Measurements from ENCODE around the gene CCDC142.

The CCDC142 gene

DNA sequence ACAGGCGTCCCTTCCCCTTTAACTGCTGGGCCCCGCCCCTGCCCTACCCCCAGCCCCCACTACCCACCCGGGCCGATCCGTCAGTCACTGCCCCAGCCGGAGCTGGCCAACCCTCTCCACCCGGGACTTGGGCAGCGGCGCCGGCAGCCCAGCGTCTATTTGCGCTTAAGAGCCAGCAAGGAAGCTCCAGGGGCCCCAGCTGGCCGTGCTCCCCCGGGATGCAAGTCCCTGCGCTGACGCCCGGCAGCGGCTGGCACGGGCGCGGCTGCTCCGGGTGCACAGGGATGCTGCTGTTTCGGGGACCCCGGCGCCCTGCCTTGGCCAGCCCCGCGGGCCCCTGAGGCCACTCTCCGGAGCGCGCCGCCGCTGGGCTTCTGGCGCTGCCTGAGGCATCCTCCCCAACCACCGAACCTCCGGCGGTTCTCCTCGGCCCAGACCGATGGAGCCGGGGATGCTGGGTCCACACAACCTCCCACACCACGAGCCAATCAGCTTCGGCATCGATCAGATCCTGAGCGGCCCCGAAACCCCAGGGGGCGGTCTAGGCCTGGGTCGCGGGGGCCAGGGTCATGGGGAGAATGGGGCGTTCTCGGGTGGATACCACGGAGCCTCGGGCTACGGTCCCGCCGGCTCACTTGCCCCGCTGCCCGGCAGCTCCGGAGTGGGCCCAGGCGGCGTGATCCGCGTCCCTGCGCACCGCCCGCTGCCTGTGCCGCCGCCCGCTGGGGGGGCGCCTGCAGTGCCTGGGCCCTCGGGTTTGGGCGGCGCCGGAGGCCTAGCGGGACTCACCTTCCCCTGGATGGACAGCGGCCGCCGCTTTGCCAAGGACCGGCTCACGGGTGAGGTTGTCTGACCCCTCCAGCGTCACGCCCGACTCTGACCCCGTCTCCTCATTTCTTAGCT lies 31.8 kb upstream of the CCDC142 start, which contains the start of gene TLX2:
Gene TLX2, plus strand, starts transcription at position 83 of the 903 bp plus-strand sequence. Its CDS starts 357 bp downstream, at position 440.
- no peak for DNase-seq (ENCODE audit: low spot score)

DNA sequence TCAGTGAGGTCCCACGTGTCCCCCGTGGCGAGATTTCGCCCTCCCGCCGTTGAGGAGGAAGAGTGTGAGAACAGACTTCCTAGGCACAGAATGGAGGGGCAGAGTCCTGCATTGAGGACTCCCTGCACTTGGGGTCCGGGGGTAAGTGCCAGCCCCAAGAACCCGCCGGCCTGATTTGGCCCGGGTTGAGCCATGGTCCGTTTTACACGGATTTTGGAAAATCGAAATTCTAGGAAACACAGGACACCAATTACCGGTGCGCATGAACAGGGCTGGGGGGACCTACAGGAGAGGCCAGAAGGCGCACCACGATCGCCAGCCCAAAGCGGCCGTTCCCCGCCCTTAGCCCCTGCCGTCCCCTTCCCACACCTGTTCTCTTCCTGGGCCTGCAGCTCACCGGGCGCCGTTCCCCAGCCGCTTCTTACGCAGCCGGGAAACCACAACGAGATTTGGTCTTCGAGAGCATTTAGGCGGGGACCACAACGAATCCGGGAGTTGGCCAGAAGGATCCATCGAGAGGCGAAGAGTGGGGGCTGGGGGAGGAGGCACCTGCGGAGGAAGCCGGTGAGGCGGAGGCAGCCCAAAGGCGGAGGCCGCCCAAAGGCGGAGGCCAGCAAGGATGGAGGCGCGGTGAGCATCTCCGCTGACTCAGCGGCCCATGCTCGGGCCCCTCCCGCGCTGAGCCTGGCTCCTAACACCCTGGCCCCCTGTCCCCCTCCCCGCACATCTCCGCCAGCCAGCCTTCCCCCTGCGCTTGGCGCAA lies 31.0 kb upstream of the CCDC142 start:
- DNase-seq (ENCODE audit: low spot score) = no peak

DNA sequence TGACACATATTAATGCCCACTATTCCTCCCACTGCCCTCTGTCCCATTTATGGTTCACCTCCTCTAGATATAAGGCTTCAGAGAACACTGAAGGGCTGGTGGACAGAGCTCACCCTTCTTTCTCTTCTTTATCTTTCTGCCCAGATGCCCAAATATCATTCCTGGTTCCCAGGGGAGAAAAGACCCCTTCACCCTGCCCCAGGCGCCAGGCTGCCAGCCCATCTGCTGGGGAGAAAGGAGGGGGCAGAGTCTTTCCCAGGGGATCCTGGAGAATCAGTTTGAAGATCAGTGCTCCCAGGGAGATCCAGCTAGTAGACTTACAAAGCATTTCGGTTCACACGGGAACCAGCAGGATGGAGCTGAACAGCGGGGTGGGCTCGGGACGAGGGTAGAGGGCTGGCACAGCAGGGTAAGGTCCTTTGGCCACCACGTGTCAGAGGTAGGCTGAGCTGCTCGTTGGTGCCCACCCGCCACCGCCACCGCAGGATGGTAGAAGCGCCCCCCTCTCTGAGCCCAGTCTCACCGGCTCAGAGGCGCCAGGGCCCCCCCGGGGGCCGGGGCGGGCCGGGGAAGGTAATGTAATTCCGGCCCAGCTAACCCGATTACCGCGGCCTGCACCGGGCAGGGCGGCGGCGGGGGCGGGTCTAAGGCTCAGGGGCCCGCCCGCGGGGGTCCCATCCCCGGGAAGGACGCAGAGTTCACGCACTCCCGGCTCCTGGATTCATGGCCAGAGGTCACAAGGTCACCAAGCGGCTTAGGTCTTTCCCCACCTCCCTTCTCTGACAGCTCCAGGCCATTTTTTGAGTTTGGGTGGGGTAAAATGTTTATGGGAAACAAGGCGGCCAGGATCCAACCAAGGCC lies 30.2 kb upstream of the CCDC142 start:
- DNase-seq (ENCODE audit: low spot score) = no peak

DNA sequence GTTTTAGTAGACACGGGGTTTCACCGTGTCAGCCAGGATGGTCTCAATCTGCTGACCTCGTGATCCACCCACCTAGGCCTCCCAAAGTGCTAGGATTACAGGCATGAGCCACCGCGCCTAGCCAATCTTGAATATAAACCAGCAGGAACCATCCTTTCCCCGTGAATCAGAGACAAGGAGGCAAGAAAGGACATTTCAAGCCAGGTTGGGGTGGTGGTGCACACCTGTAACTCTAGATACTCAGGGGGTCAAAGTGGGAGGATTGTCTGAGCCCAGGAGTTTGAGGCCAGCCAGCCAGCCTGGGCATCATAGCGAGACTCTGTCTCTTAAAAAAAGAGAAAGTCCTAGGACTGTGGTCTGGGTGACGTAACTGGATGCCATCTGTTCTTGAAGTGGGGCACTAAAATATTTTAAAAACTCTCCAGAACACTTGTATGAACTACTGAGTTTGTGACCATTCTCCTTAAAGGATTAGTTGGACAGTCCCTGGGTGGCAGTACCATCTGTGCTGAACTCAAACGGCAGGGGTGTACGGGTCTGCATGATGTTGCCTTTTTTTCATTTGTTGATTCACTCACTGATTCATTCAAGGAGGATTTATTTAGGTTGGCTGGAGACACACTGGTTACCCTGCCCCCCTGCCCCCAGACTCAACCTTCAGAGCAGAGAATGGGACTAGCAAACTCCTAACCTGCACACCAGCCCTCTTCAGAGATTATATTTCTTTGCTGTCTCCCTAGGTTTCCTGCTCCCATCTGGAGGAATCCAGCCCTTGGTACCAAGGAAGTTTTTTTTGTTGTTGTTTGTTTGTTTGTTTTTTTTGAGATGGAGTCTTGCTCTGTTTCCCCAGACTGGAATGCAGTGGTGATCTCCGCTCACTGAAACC lies 28.5 kb upstream of the CCDC142 start:
- no peak for DNase-seq (ENCODE audit: low spot score)

DNA sequence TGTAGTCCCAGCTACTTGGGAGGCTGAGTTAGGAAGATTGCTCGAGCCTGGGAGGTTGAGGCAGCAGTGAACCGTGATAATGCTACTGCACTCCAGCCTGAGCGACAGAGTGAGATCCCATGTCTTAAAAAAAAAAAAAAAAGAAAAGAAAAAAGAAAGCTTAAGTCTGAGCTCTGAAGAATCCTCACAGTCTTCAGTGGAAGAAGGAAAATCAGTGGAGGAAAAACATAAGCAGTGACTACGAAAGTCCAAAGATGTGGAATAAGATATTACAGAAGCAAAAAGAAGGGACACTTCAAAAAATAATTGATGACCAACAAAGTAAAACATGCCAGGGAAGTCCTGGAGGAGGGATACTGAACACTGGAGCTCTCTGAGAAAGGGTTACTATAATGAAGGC lies 27.5 kb upstream of the CCDC142 start:
- no peak for DNase-seq (ENCODE audit: low spot score)

DNA sequence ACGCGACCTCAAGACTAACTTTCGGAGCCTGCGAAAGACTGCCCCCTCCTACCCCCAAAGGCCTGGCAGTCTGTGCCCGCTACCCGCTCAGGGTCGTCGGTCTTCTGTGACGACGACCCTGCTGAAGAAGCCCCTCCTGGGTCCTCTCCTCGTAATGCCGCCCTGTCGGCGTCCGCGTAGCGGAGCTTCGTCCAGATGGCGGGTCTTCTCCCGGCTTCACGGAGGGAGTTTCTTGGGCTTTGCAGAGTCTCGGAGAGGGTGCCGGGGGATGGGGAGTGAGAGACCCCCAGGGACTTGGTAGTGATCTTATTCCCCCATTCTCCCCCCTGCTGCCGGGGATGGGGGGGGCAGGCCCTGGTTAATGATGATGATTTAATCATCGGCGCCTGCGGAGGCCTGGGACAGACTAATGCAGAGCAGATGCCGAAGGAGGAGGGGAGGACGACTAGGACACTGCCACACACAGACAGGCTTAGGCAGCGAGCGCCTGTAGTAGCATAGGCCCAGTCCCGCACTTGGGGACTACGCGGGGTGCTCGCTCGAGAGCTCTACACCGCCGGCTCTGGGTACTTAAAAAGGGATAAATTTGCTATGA lies 25.2 kb upstream of the CCDC142 start:
- DNase-seq (ENCODE audit: low spot score) = peak; percentile 39

GRCh38 chr2:74507145-74507925 lies 24.5 kb upstream of the CCDC142 start, which contains the start of gene PCGF1:
PCGF1 (minus strand) TSS chr2:74507695; CDS start chr2:74507668, 27 bp downstream.
- peak; percentile 98 for DNase-seq (ENCODE audit: low spot score)

GRCh38 chr2:74505448-74506246 lies 22.8 kb upstream of the CCDC142 start:
- no peak for DNase-seq (ENCODE audit: low spot score)

DNA sequence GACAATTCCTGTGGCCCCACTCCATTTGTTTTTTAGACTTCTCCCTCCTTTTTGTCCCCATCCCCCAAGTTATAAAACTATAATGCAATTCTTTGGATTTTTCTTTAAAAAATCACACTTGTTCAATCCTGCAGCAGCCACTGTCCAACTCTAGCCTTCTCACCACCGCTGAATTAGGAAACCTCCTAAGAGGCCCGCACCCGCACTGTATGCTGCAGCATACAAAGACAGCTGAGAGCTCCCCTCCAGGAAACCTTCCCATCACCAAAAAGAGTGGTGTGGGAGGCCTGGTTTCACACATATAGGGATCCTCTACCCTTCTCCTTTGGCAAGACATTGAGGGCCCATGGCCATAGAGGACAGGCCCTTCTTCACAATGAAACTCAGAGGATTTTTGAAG lies 21.8 kb upstream of the CCDC142 start:
- no peak for DNase-seq (ENCODE audit: low spot score)

DNA sequence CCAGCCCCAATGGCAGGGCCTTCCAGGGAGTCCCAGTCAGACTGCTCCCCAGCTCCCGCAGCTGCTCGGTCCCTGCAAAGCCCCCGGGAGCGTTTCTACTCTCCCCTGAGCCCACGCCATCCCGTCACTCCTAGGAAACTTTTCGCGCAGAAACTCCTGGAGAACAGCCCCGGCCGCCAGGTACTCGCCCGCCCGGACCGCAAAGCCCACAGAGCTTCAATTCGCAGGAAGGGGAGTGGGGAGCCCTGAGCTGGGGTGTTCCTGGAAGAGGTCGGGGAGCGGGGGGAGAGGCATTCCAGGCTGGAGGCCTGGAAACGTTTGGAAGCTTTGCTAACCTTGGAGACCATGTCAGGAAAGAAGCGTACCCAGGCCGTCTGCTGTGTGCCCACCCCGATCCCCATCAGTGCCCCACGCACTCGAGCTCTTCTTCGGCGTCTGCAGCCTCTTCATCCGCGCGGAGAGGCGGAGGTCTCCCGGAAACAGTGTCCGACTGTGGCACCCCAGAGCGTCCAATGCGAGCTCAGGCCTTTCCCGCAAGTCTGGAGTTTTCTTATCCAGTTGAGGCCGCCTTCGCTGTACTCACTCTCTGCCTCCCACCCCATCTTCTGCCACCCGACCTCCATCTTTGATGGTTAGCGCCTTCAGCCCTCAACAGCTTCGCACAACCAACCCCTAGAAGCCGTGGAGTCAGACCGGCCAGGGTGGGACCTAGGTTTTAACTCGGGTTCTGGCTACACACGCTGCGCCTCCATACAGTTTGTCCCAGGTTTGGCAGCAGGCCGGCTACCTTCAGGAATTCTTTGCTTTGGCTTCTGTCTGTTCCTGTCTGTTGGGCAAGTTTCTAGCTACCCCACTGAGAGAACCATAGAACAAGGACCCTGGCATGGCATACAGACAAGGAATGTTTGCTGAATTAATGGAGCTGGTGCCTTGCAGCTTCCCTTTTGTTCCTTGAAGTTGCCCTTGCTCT lies 21.0 kb upstream of the CCDC142 start:
- no peak for DNase-seq (ENCODE audit: low spot score)

- DNase-seq (ENCODE audit: low spot score) = no peak
Observed at GRCh38 chr2:74502720-74503505, 20.1 kb upstream of the CCDC142 start.

- DNase-seq (ENCODE audit: low spot score) = no peak
Observed at GRCh38 chr2:74502147-74502719, 19.4 kb upstream of the CCDC142 start.

GRCh38 chr2:74501335-74502071 lies 18.7 kb upstream of the CCDC142 start:
- no peak for DNase-seq (ENCODE audit: low spot score)

DNA sequence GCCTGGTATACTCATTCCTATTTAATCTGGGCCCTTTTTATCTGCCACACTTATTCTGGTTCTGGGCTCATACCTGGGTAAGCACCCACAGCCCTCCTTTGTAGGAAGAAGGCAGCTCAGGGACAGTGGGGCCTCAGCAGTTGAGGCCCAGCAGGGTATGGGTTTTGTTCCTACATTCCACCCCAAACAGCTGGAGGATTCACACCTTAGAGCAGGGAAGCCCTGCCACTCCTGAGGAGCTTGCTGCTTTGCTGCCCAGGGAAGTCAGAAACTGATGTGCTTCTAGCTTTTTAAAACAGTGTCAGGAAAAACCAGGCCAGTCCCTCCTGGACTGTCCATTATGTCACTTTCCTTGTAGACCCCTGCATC lies 17.8 kb upstream of the CCDC142 start:
- DNase-seq (ENCODE audit: low spot score) = no peak

GRCh38 chr2:74499940-74500577 lies 17.3 kb upstream of the CCDC142 start:
- no peak for DNase-seq (ENCODE audit: low spot score)

Measured in putamen (tissue), 1 donor.